ENCODE data around the gene ANKS1A. TPM values are rescaled to one million over a fixed set of nuclear protein-coding genes. Genes with fewer than 3 reads are reported as not detected.

The ANKS1A gene
- polyA plus RNA-seq, 3 donors = 1.7 to 8.0 (median 3.1) TPM

DNA sequence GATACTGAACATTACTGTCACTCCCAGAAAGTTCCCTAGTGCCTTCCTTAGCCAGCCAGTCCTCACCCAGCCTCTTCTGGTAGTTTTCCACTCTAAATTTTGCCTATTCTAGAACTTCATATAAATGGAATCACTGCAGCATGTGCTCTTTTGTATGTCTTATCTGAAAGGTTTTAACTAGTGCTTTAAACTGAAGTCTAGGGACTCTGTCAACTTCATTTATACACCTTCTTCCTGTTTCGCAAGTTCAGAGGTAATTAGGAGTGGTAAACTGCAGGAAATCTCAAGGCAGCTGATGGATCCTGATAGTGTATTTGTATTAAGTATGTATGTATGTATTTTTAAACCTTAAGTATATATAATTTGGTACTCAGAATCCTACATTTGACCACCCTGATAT is 157.8 kb downstream of the ANKS1A start:
- no peak for DNase-seq
- H3K9ac ChIP-seq (ENCODE audit: insufficient read depth, low read length, poor library complexity, severe bottlenecking) = no peak overlapping the region

DNA sequence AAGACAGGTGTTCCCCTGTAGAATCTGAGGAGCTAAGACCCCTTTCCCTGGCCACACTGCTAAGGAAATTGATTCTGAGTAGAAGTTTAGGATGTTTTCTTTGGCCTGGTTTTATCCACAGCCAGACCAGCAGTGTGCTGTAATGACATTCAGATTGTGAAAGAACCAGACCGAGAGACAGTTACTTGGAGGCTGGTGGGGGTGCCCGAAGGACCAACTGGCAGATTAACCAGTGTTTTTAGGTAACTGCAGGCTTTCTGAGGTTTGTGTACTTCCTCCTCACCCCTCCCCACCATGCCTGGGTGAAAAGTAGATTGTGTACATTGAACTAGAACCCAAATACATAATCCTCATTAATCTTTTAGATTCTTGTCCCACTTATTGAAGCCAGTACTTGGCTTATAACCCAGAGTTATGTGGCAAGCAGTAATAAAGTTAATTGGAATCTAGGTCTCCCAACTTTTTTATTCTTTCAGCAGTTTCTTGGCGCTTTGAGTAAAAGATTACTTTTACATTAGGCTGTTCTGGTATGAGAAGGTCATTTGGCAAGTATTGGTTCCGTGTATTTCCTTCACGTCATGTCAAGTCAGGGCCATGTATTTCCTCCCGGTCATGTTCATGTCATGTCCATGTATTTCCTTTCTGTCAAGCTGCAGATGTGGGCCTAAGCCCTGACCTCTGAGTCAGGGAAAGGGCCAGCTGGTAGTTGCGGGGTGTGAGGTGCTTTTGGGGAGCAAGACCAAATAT is 158.4 kb downstream of the ANKS1A start:
- no peaks in the 10 kb centered on the region for H3K27me3 Mint-ChIP-seq (ENCODE audit: low read depth in 3 of 3)
- Histone ChIP-seq H3K9me3 (replicated peaks in 1 of 2; ENCODE audit: control insufficient read depth in 1 of 2, insufficient read depth in 1 of 2, low read length in 2 of 2) (no peaks in the 10 kb centered on the region), H3K4me2 (replicated peaks; ENCODE audit: extremely low read depth, low read length, poor library complexity, severe bottlenecking) (peak overlapping the region; percentile 69), H2AFZ (ENCODE audit: insufficient read depth, low read depth, low read length, poor library complexity, severe bottlenecking) (no peak overlapping the region), H3K36me3 (replicated peaks in 1 of 2; ENCODE audit: control insufficient read depth in 1 of 2, insufficient read depth in 2 of 2, low read length in 2 of 2) (peaks cover 4 to 16% of the 10 kb centered on the region in 2 donors), H3K27me3 (ENCODE audit: control insufficient read depth in 2 of 2, insufficient read depth in 2 of 2, low read length in 2 of 2) (no peaks in the 10 kb centered on the region), H3K4me1 (ENCODE audit: control insufficient read depth in 1 of 2, insufficient read depth in 2 of 2, low read length in 2 of 2) (peaks cover 65 to 83% of the 10 kb centered on the region in 2 donors), H3K79me2 (ENCODE audit: insufficient read depth, low read length) (peaks cover 4% of the 10 kb centered on the region), H3K9ac (ENCODE audit: insufficient read depth, low read length, poor library complexity, severe bottlenecking) (peak overlapping the region; percentile 41), H4K20me1 (ENCODE audit: insufficient read depth, low read length) (no peaks in the 10 kb centered on the region), H3K4me3 (replicated peaks in 1 of 3; ENCODE audit: low read depth in 2 of 3, low read length in 3 of 3) (peak overlapping the region in 1 of 3 experiments; percentile 73), H3K27ac (ENCODE audit: low read depth in 1 of 2, low read length in 2 of 2) (peak overlapping the region; percentile 60 to 87)
- TF ChIP-seq, protein P1, sequence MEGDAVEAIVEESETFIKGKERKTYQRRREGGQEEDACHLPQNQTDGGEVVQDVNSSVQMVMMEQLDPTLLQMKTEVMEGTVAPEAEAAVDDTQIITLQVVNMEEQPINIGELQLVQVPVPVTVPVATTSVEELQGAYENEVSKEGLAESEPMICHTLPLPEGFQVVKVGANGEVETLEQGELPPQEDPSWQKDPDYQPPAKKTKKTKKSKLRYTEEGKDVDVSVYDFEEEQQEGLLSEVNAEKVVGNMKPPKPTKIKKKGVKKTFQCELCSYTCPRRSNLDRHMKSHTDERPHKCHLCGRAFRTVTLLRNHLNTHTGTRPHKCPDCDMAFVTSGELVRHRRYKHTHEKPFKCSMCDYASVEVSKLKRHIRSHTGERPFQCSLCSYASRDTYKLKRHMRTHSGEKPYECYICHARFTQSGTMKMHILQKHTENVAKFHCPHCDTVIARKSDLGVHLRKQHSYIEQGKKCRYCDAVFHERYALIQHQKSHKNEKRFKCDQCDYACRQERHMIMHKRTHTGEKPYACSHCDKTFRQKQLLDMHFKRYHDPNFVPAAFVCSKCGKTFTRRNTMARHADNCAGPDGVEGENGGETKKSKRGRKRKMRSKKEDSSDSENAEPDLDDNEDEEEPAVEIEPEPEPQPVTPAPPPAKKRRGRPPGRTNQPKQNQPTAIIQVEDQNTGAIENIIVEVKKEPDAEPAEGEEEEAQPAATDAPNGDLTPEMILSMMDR (IDR thresholded peaks at IDR 0.05) = no peak
- DNase-seq = peak; percentile 60 to 82 (median 72)
- peaks cover 13 to 22% of the 10 kb centered on the region in 2 donors for H3K36me3 Mint-ChIP-seq
- H3K27ac Mint-ChIP-seq = peak overlapping the region in 1 of 7 donors; percentile 42
- peaks cover 35% of the 10 kb centered on the region for H3K4me1 Mint-ChIP-seq
- H3K9me3 Mint-ChIP-seq = no peaks in the 10 kb centered on the region
- intact Hi-C loops (cut with micrococcal nuclease) = loop anchor here in 1 of 2 donors (2.0 to 10.0 kb wide), 2 partner anchors 13 to 163 kb away; partner anchors contain the start of genes ANKS1A and TAF11
- 0% methylated on average over 3 of the region's 7 CpGs for WGBS (ENCODE audit: insufficient coverage)
- no peak overlapping the region for H3K4me3 Mint-ChIP-seq

More for the DNA sequence above, 157.8 kb downstream of the ANKS1A start:
- Mint-ChIP-seq H3K4me3 (peak overlapping the region in 1 of 2 donors; percentile 4), H3K9me3 (no peaks in the 10 kb centered on the region), H3K27me3 (ENCODE audit: low read depth in 3 of 3) (no peaks in the 10 kb centered on the region), H3K4me1 (peaks cover 38% of the 10 kb centered on the region), H3K27ac (peak overlapping the region in 2 of 7 donors; percentile 64 to 68), H3K36me3 (peaks cover 19 to 25% of the 10 kb centered on the region in 2 donors)
- Histone ChIP-seq H3K4me2 (replicated peaks; ENCODE audit: extremely low read depth, low read length, poor library complexity, severe bottlenecking) (no peak overlapping the region), H3K4me1 (ENCODE audit: control insufficient read depth in 1 of 2, insufficient read depth in 2 of 2, low read length in 2 of 2) (peaks cover 66 to 89% of the 10 kb centered on the region in 2 donors), H3K36me3 (replicated peaks in 1 of 2; ENCODE audit: control insufficient read depth in 1 of 2, insufficient read depth in 2 of 2, low read length in 2 of 2) (peaks cover 4 to 15% of the 10 kb centered on the region in 2 donors), H2AFZ (ENCODE audit: insufficient read depth, low read depth, low read length, poor library complexity, severe bottlenecking) (no peak overlapping the region), H3K79me2 (ENCODE audit: insufficient read depth, low read length) (peaks cover 4% of the 10 kb centered on the region), H3K27me3 (ENCODE audit: control insufficient read depth in 2 of 2, insufficient read depth in 2 of 2, low read length in 2 of 2) (no peaks in the 10 kb centered on the region), H3K9me3 (replicated peaks in 1 of 2; ENCODE audit: control insufficient read depth in 1 of 2, insufficient read depth in 1 of 2, low read length in 2 of 2) (no peaks in the 10 kb centered on the region), H3K27ac (ENCODE audit: low read depth in 1 of 2, low read length in 2 of 2) (peak overlapping the region in 1 of 2 donors; percentile 87), H3K4me3 (replicated peaks in 1 of 3; ENCODE audit: low read depth in 2 of 3, low read length in 3 of 3) (no peak overlapping the region), H4K20me1 (ENCODE audit: insufficient read depth, low read length) (no peaks in the 10 kb centered on the region)
- intact Hi-C loops (cut with micrococcal nuclease) = loop anchor here in 1 of 2 donors (10.0 kb wide), 1 partner anchor 162 kb away; the partner anchor contains the start of genes ANKS1A and TAF11
- TF ChIP-seq, protein P1 (IDR thresholded peaks at IDR 0.05) = no peak
- no CpG with 5 or more reads among the region's 1 CpG for WGBS (ENCODE audit: insufficient coverage)

Measured in CD14-positive monocyte (primary cell).